Body of pancreas (tissue), 4 donors: ENCODE data around the gene ARHGAP27.

ENCODE experiments used
- CTCF ChIP-seq, 7 experiments: fragments of 450-650 bp in 4 of 7; fragments of 200-600 bp in 3 of 7; sonication (generic) in 3 of 7; IDR thresholded peaks; one replicate each; pipeline ENCODE4 v1.5.1; 2016 to 2019; ENCODE audit warnings: antibody characterized with exemption in 7 of 7
- POLR2A ChIP-seq, 3 donors: fragments of 450-650 bp; IDR thresholded peaks; one replicate each; pipeline ENCODE4 v1.6.1; 2016; ENCODE audit warnings: antibody characterized with exemption in 3 of 3, mild to moderate bottlenecking in 2 of 3

- TF ChIP-seq CTCF (IDR thresholded peaks at IDR 0.05) (no peak), POLR2A (IDR thresholded peaks at IDR 0.05) (no peak)
Measured at GRCh38 chr17:45396496-45397205, 36.0 kb downstream of the ARHGAP27 start.
